Pons (tissue), 1 donor: ENCODE data around the gene ART1.
A peak's percentile ranks its signal among the peaks of the same experiment; 100 is the strongest.
"Not testable (repeated sequence)": the region's sequence is repeated elsewhere in the genome, so short reads cannot be mapped to it uniquely, and the experiment has no call there.

ENCODE experiments used
- DNase-seq: peaks from one replicate; pipeline ENCODE4 v3.0.0-alpha.2; 2016; ENCODE audit warnings: low spot score

ART1 gene, protein sequence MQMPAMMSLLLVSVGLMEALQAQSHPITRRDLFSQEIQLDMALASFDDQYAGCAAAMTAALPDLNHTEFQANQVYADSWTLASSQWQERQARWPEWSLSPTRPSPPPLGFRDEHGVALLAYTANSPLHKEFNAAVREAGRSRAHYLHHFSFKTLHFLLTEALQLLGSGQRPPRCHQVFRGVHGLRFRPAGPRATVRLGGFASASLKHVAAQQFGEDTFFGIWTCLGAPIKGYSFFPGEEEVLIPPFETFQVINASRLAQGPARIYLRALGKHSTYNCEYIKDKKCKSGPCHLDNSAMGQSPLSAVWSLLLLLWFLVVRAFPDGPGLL

DNA sequence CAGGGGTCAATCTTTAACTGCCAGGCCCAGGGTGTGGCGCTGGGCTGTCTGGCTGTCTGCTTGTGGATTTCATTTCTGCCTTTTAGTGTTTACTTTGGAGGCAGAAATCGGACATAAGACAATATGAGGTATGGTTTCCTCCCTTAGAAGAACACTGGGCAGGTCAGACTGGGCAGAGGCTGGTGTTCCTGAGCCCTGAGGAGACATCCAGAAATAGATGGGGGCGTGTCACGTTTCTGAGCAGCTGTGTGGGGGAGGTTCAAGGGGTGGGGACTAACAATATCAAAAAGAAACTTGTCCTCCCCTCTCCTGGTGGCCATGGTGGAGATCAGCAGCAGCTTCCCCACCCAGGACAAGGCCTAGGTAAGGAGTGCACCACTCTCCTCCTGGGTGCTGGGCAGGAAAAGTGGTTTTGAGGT, at the start of gene ART1:
TSS of gene ART1 (plus strand) at position 312 of the 419 bp plus-strand sequence. CDS start 14,086 bp downstream, outside the sequence.
- DNase-seq, result no peak

DNA sequence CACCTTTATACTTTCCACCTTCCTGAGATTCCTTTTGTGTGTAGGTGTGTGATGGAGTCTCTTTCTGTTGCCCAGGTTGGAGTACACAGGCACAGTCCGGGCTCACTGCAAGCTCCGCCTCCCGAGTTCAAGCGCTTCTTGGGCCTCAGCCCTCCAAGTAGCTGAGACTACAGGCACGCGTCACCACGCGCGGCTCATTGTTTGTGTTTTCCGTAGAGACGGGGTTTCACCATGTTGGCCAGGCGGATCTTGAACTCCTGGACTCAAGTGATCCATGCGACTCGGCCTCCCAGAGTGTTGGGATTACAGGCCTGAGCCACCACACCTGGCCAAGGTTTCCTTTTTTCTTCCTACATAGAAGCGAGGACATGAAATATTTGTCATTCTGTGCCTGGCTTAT, 47.2 kb upstream of the ART1 start:
- DNase-seq, result not testable (repeated sequence)

DNA sequence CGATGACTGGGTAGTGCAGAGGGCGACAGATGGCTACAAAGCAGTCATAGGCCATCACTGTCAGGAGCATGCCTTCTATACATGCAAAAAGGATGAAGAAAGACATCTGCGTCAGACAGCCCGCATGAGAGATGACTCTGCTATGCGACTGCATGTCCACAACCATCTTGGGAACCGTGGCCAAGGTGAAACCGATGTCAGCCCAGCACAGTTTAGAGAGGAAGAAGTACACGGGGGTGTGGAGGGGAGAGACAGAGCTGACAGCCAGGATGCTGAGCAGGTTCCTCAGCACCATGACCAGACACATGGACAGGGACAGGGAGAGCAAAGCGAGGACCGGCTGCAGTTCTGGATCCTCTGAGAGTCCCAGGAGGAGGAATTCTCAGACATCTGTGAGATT, 44.7 kb upstream of the ART1 start:
- not testable (repeated sequence) for DNase-seq

DNA sequence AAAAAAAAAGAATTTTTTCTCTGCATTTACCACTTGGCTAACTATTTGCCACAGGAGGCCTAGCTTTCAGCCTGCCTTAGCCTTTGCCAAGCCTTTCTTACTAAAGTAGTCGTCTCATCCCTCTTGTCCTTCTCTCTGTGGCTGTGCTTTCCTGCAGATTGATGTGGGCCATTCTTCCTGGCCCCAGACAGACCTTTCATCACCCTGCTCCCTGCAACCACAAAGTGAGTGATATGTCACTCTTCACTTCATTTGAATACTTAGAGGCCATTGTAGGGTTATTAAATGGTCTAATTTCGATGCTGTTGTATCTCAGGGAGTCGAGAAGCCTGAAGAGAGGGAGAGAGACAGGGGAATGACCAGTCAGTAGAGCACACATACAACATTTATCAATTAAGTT, 40.8 kb upstream of the ART1 start:
- no peak for DNase-seq

DNA sequence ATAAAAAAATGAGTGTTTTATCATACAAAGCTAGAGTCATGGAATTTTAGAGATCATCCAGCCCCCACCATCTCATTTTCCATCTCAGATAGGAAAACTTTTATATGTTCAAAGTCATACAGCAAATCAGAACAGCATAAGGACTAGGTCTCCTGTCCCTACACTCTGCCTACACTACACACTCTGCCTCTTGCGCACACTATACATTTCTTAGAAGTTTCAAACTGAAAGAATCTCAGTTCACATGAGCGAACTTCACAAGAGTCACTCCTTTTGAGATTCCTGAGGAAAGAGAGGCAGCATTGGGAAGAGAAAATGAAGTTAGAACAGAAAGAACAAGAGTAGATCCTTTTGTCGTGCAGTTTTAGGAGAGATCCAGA, 39.7 kb upstream of the ART1 start:
- DNase-seq, result no peak

DNA sequence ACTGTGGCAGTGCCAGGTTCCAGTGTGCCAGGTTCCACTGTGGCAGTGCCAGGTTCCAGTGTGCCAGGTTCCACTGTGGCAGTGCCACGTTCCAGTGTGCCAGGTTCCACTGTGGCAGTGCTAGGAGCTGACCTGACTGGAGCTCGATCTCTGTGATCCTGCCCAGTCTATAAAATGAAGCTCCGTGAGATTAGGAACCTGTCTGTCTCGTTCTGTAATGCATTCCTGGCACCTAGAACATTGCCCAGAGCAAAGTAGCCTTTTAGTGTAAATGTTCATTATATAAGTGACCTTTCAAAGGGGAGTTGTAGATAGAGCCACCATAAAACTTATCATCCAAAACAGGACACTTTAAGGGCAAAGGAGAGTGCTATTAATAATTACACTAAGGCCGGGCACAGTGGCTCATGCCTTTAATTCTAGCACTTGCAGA, 39.1 kb upstream of the ART1 start:
- no peak for DNase-seq

DNA sequence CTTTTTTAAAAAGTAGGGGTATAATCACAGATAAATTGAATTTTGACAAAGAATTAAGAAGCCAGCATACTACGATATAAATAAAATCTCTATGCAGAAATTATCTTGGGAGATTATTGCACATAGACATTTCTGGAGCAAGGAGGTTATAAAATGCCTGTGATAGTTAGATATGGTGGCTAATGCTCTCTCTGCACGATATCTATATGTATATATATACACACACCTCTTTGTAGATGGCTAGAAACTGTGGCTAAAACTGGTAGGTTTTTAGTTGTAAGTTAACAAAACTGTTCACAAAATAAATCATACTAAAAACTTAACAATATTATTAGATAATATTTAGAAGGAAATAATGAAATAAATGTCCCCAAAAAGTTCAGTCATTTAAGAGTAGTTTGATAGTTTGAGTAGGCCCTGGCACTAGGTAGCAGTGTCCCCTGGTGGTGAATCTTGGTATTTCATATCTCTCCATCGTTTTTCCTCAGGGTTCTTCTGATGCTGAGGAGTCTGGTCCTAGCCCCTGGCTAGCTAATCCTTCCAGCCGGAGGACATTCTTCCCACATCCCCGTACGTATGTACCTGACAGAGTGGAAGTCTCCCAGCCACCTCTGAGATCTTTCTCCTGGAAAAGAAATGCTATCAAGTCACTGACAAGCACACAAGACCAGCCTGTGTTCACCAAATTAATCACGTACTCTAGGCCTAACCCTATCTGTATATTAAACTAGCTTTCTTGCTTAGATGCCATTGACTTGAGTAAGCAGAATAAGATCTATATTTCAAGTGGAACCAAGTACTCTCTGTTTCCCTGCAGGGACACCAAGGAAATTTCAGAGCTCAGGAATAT, 35.3 kb upstream of the ART1 start:
- peak; percentile 14 for DNase-seq

DNA sequence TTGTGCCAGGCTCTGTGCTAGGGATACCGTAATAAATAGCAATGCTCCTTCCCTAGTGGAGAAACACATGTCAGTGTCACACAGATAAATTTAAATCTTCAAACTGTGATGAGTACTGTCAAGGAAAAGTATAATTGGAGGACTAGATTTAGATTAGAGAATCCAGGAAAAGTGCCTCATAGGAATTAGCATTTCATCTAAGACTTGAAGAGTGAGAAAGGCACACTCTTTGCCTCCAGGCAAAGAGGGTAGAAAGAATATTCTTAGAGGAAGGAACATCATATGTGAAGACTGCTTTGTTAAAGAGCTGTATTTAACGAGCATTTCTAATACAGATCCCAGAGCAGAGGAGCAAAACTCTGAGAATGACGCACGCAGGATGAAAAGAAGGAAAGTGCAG, 34.1 kb upstream of the ART1 start:
- no peak for DNase-seq

DNA sequence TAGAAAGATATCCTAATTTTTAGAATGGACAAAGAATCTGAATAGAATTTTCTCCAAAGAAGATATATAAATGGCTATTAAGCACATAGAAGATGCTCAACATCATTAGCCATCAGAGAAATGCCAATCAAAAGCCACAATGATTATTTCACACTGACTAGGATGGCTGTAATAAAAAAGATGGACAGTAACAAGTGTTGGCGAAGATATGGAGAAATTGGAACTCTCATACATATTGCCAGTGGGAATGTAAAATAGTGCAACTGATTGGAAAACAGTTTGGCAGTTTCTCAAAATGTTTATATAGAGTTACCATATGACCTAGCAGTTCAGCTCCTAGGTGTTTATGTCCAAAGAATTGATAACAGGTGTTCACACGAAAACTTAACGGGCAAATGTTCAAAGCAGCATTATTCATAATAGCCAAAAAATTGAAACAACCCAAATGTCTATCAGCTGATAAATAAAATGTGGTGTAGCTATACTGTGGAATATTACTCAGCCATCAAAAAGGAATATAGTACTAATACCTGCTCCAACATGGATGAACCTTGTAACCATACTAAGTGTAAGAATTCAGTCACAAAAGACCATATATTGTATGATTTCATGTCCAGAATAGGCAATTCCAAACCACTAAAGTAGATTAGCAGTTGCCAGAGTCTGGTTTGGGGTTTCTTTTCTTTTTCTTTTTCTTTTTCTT, 32.8 kb upstream of the ART1 start:
- DNase-seq, result no peak

DNA sequence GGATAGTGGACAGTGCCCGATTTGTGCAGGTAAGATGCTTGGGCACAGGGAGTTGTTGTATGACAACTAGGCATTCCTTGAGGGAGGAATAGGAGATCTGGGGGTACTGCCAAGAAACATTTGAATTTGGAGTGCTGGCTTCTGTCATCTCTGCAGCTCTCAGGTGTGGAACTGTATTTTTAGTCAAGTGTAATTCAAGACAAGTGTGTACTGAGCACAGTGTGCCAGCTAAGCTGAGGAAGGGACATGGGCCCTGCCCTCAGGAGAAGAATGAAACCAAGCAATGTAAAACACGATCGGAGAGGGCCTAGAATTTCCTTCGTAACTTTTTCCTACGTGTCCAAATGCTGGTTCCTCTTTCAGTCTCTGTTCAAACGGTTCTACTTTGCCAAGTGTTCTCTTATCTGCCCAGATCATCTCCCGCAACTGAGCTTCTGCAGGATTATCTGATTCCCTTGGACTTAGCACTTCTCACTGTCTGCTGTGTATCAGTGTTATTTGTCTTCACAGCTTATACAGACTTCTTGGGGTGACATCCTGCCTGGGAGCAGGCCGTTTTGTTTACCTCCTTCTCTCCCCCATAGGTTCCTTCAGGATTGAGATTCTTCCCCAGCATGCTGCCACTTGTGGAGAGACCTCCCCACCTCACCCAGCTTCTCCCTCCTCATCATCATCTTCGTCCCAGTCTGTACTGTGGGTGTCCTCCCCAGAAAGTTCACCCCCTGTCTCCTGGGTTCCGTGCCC, 30.8 kb upstream of the ART1 start:
- peak; percentile 44 for DNase-seq

DNA sequence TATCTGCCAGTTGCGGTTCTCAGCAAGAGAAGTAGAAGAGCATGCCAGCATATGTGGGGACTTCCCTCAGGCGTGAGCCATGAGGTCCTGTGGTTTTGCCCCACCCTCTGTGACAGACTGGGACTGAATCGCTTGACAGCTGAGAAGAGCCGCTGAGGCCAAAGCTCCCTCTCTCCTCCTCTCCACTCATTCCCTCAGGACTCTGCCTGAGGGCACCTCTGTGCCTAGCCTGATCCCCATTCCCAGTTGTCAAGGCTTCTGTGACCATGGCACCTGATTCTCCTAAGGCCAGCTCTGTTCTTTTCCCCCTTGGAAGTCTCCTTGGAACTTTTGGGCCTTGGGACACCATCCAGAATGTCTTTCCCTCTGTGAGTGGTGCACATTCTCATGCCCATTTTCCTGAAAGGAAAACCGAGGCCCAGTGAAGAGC, 30.2 kb upstream of the ART1 start:
- peak; percentile 32 for DNase-seq

DNA sequence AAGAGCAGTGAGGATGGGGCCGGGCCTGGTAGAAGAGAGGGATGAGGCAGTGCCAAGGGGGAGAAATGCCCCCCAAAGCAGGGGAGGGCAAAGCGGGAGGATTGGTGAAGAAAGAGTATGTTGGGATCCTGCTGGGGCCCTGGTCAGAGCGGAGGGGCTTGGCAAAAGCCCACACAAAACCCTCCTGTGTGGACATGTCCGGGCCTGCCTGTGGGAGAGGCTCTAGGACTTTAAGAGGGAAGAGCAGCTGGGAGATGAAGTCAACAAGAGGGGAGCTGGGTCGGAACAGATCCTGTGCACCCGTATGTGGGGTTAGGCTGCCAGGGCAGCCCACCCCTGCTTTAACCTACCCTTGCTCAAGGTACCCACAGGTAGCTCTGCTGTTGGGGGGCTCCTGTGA, 28.9 kb upstream of the ART1 start:
- no peak for DNase-seq

DNA sequence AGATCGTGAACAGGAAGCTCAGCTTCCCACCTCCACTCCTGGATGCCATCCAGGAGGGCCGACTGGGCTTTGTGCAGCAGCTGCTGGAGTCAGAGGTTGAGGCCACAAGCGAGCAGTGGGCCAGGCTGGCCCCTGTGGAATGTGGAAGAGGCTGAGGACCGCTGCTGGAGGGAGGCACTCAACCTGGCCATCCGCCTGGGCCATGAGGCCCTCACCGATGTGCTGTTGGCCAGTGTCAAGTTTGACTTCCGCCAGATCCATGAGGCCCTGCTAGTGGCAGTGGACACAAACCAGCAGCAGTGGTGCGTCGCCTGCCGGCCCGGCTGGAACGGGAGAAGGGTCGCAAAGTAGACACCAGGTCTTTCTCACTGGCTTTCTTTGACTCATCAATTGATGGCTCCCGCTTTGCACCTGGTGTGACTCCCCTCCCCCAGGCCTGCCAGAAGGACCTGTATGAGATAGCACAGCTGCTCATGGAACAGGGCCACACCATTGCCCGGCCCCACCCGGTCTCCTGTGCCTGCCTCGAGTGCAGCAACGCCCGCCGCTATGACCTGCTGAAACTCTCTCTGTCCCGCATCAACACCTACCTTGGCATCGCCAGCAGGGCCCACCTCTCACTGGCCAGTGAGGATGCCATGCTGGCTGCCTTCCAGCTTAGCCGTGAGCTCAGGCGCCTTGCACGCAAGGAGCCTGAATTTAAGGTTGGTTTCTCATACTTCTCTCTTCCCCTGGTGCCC, 28.0 kb upstream of the ART1 start:
- no peak for DNase-seq

DNA sequence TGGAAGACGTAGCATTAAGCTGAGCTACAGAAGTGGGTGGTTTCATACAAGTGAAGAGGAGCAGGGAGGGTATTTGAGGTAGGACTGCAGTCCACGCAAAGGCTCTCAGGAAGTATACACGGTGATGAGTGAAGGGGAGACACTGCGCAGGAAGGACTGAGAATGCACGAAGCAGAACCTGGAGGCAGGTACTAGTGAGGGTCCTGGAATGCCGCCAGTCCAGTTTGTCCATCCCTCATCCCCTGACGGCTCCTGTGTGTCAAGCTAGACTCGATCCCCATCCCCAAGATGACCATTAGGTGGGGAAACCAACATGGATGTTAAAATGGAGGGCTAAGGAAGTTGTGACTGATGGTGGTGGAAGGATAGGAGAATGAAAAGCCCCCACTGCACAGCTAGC, 26.9 kb upstream of the ART1 start:
- DNase-seq, result no peak

DNA sequence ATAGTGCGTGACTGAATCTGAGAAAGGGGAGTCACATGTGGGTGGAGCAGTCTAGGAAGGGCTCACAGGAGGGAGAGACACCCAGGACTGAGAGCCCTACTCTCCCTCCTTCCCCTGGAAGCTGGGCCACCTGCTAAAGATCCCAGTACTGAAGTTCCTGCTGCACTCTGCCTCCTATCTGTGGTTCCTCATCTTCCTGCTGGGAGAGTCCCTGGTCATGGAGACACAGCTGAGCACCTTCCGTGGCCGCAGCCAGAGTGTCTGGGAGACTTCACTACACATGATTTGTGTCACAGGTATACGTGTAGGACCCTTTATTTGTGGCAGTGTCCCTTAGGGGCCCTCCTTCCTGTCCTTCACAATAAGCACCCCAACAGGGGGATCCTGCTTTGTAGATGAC, 22.4 kb upstream of the ART1 start:
- DNase-seq, result no peak

DNA sequence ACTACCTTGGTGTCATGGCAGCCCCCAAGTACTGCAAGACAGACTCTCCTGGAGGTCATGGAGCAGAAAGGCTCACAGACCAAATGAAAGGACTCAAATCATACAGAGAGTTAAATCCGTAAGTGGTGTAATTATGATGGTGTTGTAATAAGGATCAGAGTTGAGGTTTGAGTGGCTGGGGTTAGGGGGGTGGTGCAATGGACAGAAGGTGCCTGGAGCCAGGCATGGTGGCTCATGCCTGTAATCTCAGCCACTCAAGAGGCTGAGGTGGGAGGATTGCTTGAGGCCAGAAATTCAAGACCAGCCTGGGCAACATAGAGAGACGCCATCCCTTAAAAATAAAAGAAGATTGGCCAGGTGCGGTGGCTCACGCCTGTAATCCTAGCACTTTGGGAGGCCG, 21.8 kb upstream of the ART1 start:
- DNase-seq, result no peak

DNA sequence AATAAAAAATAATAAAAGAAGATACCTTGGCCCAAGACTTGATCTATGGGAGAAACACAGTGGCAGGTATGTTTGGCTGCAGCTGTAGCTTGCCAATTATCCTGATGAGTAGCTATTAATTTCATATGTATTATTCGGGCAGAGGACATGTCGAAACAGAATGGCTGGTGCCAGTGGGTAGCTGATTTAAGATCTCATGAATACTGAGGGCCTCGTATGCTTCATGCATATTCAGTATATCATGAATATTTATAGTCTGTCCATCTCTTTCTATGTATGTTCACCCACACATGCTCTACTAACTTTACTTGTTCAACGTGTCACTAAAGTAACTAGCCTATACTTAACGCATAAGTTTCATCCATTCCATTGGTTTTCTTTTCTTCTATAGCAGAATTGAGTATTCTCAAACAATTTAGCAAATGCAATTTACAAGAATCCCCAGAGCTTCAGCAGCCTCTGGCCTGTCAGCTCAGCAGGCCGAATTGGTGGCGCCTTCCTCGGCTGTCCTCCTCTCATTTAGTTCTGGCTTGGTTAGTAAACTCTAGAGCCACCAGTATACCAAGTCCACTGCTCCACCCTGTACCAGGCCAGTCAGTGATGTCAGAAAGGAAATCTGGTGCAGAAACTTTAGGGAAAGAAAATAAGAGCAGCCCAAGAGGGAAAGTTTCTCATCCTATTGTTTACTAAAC, 21.0 kb upstream of the ART1 start:
- no peak for DNase-seq

DNA sequence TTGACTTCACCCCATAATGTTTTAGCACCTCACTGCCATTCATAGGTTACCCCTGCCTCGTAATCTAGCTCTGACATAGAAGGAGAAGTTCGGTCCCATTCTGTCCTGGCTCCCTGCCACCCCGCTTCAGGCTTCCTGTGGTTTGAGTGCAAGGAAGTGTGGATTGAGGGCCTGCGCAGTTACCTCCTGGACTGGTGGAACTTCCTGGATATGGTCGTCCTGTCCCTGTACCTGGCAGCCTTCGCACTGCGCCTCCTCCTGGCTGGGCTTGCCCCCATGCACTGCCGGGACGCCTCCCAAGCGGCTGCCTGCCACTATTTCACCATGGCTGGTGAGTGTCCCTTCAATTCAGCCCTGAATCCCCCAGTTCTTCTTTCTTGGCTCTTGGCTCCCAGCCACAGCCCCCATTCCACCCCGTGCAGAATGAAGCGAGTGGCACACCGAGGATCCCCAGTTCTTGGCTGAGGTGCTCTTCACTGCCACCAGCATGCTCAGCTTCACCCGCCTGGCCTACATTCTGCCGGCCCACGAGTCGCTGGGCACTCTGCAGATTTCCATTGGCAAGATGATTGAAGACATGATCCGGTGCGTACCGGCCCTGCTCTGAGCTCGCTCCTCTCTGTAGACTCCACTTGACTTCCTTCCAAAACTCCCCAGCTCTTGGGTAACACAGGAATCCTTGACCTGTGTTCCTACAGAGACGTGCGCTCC, 18.5 kb upstream of the ART1 start:
- peak; percentile 52 for DNase-seq

DNA sequence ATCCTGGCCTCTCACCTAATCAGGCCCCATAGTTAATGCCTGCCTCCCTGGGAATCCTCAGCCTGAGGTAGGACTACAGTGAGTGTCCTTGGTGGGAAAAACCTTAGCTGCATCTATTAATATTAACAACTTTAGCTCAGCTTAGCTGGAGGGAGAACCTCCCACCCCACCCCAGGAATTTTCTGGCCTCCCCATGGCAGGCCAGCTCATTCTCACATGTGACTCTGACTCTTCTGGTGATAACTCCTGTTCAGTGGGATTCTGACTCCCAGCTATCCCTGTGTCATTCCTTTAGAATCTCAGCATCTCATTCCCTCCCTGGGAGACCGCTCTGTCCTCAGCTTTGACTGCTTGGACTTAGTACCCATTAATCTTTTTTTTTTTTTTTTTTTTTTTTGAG, 17.6 kb upstream of the ART1 start:
- no peak for DNase-seq

DNA sequence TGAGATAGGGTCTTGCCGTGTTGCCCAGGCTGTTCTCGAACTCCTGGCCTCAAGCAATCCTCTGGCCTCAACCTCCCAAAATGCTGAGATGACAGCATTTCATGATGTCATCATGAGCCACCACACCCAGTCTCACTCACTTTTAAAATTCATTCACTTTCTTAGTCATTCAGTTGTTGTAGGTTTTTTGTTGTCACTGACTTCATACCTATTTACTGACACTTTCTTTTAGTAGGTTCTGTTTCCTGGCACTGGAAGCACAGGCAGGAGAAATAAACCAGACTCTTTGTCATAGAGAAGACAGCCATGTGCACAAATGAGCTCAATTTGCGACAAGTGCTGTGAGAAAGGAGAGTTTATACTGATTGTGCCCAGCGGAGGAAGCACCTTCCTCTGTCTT, 13.6 kb upstream of the ART1 start:
- DNase-seq, result no peak
